Left ventricle myocardium superior (tissue), 1 donor: ENCODE measurements around the gene NDUFA5. TPM values are rescaled to one million over a fixed set of nuclear protein-coding genes. Genes with fewer than 3 reads are reported as not detected.
"Not testable (repeated sequence)": the region's sequence is repeated elsewhere in the genome, so short reads cannot be mapped to it uniquely, and the experiment has no call there.

Experiments used
- ATAC-seq: fragments of 200-7000 bp; cut with Tn5 transposase; one replicate; pipeline ENCODE4 v1.9.1; 2020; ENCODE audit warnings: mild to moderate bottlenecking, moderate library complexity
- DNase-seq: peaks from one replicate; pipeline ENCODE4 v3.0.0-alpha.2; 2020
- intact Hi-C: fragments of 100-400 bp; cut with micrococcal nuclease; formaldehyde crosslinking; loops from one replicate; pipeline ENCODE4 v1.11.0; 2022
- total RNA-seq: library from RNA; stranded (reverse); fragmentation: NEBNext Ultra II Directional; extraction: Animal tissue kit (Norgen Biotek cat#: 25700); gene quantifications from one replicate; pipeline ENCODE4 v1.2.1, GENCODE V29; 2021
- donor health status: DM: no; HTN: yes; CAD: no; lungs with severe emphysema.

NDUFA5 gene
- total RNA-seq, 1 donor from 2014 or later, result 389 TPM

GRCh38 chr7:123530035-123530591 lies 27.5 kb downstream of the NDUFA5 start:
- DNase-seq, intact Hi-C loops, ATAC-seq: not testable (repeated sequence)

- intact Hi-C loops, result no loop called here
- no peak for DNase-seq
- no peak for ATAC-seq
These were observed 29.4 kb downstream of the NDUFA5 start for GRCh38 chr7:123528265-123528664.

DNA sequence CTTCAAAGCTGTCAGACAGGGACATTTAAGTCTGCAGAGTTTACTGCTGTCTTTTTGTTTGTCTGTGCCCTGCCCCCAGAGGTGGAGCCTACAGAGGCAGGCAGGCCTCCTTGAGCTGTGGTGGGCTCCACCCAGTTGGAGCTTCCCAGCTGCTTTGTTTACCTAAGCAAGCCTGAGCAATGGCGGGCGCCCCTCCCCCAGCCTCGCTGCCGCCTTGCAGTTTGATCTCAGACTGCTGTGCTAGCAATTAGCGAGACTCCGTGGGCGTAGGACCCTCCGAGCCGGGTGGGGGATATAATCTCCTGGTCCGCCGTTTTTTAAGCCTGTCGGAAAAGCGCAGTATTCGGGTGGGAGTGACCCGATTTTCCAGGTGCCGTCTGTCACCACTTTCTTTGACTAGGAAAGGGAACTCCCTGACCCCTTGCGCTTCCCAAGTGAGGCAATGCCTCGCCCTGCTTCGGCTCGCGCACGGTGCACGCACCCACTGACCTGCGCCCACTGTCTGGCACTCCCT lies 29.8 kb downstream of the NDUFA5 start:
- intact Hi-C loops, DNase-seq, ATAC-seq: not testable (repeated sequence)

GRCh38 chr7:123526533-123526932 lies 31.1 kb downstream of the NDUFA5 start:
- intact Hi-C loops, ATAC-seq, DNase-seq: not testable (repeated sequence)

DNA sequence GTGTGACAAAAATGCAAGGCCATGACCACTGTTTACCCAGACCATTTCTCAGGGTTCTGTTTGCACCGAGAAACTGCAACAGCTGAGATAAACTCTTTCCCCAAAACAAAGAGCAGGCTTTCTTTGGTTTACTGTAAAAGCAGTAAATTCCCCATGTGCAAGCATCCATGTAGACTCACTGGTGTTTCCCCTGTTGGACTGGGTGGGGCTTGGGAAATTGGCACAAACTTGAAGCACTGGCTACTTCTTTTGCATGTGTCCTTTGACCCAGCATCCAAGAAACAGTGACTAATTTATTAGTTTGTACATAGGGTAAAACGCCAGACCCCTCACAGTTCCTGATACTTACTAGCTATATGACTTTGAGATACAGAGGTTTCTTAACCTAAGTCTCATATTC lies 35.6 kb downstream of the NDUFA5 start:
- DNase-seq (no peak), ATAC-seq (no peak)
- intact Hi-C loops, result no loop called here

DNA sequence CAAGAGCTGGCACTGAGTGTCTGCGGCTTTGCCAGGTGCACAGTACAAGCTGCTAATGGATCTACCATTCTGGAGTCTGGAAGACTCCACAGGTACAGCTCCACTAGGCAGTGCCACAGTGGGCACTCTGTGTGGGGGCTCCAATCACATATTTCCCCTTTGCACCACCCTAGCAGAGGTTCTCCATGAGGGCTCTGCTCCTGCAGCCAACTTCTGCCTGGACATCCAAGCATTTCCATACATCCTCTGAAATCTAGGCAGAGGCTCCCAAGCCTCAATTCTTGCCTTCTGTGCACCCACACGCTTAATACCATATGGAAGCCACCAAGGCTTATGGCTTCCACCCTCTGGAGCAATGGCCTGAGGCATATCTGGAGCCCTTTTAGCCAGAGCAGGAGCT lies 52.4 kb downstream of the NDUFA5 start:
- intact Hi-C loops, result no loop called here
- ATAC-seq (no peak), DNase-seq (no peak)

- DNase-seq, result no peak
- intact Hi-C loops, result no loop called here
- ATAC-seq, result no peak
These were observed 55.4 kb downstream of the NDUFA5 start for GRCh38 chr7:123502201-123502600.

- no peak for DNase-seq
- no peak for ATAC-seq
- intact Hi-C loops, result no loop called here
These were observed 56.6 kb downstream of the NDUFA5 start for GRCh38 chr7:123500878-123501489.

- no peak for ATAC-seq
- intact Hi-C loops, result no loop called here
These were observed 58.2 kb downstream of the NDUFA5 start for GRCh38 chr7:123499211-123499970.

DNA sequence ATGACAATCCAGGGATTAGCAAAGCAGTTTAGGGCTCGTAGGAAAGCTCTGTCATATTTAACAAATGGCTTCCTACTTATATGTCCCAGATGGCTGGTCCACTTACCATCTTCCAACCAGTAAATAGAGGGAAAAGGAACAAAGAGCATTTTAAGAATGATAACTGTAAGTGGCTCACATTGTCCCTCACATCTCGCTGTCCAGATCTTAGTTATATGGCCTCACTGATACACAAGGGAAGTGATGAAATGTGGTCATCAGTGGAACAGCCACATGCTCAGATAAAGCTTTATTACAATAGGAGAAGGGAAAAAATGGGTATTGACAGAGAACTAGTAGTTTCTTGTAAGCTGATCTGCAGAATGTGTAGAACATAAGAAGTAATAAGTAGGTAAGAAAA lies 59.0 kb downstream of the NDUFA5 start:
- intact Hi-C loops, result no loop called here
- ATAC-seq (no peak), DNase-seq (no peak)

More at GRCh38 chr7:123499211-123499970, 58.2 kb downstream of the NDUFA5 start:
- DNase-seq, result no peak

DNA sequence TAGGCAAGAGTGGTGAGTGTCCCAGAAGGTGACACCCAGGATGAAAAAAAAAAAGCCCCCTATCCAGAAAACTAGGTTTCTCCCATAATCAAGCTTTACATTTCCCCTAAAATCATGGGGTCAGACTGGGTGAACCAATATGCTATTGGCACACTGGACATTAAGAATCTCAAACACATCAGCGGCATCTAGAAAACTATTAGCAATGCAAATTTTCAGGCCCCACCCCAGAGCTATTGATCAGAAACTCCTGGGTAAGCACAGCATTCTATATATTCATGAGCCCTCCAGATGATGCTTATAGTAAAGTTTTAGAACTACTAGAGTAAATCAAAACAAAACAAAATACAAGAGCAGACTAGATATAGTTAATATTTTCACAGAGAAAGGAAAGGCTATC lies 59.6 kb downstream of the NDUFA5 start:
- DNase-seq (no peak), ATAC-seq (no peak)
- intact Hi-C loops, result no loop called here

DNA sequence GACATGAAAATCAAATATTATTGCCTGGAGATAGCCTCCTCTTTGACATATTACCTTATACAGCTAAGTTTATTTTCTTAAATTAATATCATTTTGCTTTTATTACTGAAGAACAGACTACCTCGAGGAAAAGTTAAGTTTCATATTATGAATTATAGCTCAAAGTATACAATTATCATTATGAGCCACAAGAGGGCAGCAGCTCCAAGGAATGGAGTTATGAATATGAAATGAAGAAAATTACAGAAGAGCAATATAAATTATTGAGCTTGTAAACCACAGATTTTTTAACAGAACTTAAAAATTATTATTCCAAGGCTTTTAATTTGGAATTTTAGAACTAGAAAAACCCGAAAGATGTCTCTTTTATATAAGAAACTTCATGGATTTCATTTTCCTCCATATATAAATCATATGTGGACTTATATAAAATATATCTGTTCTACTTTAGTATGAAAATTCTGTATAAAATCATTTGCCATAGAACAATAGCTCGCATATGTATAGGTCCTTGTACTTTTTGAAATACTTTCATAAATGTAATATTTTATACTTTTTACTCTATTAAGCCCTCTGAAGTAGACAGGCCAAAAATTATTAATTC lies 63.3 kb downstream of the NDUFA5 start:
- no peak for DNase-seq
- no peak for ATAC-seq
- intact Hi-C loops, result loop anchor here (5.0 kb wide), 2 partner anchors 43 to 378 kb away; no protein-coding TSS in a partner anchor

GRCh38 chr7:123492485-123492884 lies 65.1 kb downstream of the NDUFA5 start:
- intact Hi-C loops, result loop anchor here (5.0 kb wide), 2 partner anchors 45 to 380 kb away; no protein-coding TSS in a partner anchor
- DNase-seq (no peak), ATAC-seq (no peak)

Other genes starting within 250 kb of the NDUFA5 start
- 0.32 TPM for gene IQUB, start 23.2 kb downstream of the NDUFA5 start, total RNA-seq
- 96.2 TPM for gene ASB15, start 44.0 kb upstream of the NDUFA5 start, total RNA-seq
- 431 TPM for gene LMOD2, start 98.0 kb upstream of the NDUFA5 start, total RNA-seq
- gene WASL, start 191.2 kb upstream of the NDUFA5 start, total RNA-seq, result 31.6 TPM